Stomach (tissue), 9 donors: ENCODE results near the gene FHL2. TPM values are rescaled to one million over a fixed set of nuclear protein-coding genes. Genes with fewer than 3 reads are reported as not detected.

Experiments
- DNase-seq, 2 donors: peaks; one replicate each; pipeline versions ENCODE4 v3.0.0 to v3.0.0-alpha.2; 2013 to 2019
- H3K27ac ChIP-seq, 5 donors: fragments of 200-600 bp in 4 of 5; sonication (generic) in 4 of 5; one replicate each; pipeline ENCODE4 v1.5.1; 2013 to 2019; ENCODE audit warnings: mild to moderate bottlenecking in 1 of 5, moderate library complexity in 1 of 5
- H3K27me3 ChIP-seq, 3 donors: fragments of 200-600 bp; sonication (generic); one replicate each; pipeline ENCODE4 v1.5.1; 2017 to 2019; ENCODE audit warnings: mixed run types in 1 of 3
- H3K36me3 ChIP-seq, 4 donors: fragments of 200-600 bp; sonication (generic); 1 replicate in 3 of 4; 2 replicates in 1 of 4; pipeline ENCODE4 v1.5.1; 2016 to 2019
- H3K4me1 ChIP-seq, 4 donors: fragments of 200-600 bp; sonication (generic); one replicate each; pipeline ENCODE4 v1.5.1; 2016 to 2019
- H3K4me3 ChIP-seq, 4 donors: fragments of 200-600 bp; sonication (generic) in 3 of 4; one replicate each; pipeline ENCODE4 v1.5.1; 2016 to 2019; ENCODE audit warnings: mild to moderate bottlenecking in 1 of 4
- H3K9me3 ChIP-seq, 4 donors: fragments of 200-600 bp; sonication (generic); one replicate each; pipeline ENCODE4 v1.5.1; 2016 to 2019
- CTCF ChIP-seq, 7 experiments: fragments of 450-650 bp in 4 of 7; fragments of 200-600 bp in 3 of 7; sonication (generic) in 3 of 7; IDR thresholded peaks; one replicate each; pipeline ENCODE4 v1.5.1; 2016 to 2019; ENCODE audit warnings: antibody characterized with exemption in 7 of 7, control low read depth in 2 of 7, mild to moderate bottlenecking in 1 of 7
- EP300 ChIP-seq: sonication (generic); formaldehyde crosslinking; IDR thresholded peaks from one replicate; pipeline ENCODE4 v1.6.1; 2017; ENCODE audit warnings: antibody characterized with exemption
- POLR2A ChIP-seq, 4 donors: fragments of 450-650 bp; IDR thresholded peaks; one replicate each; pipeline ENCODE4 v1.6.1; 2016; ENCODE audit warnings: antibody characterized with exemption in 4 of 4, control low read depth in 2 of 4, mild to moderate bottlenecking in 1 of 4, moderate library complexity in 1 of 4
- POLR2AphosphoS5 ChIP-seq, 3 donors: sonication (generic); formaldehyde crosslinking; IDR thresholded peaks; one replicate each; pipeline ENCODE4 v1.6.1; 2016; ENCODE audit warnings: antibody characterized with exemption in 3 of 3
- WGBS, 5 donors: extraction: QIAGEN DNeasy Blood & Tissue Kit in 3 of 5; methylation state at CpG; one replicate each; pipeline versions ENCODE4 v1.1.5 to v1.1.7; 2013 to 2018; 5-methylcytosine and 5-hydroxymethylcytosine counted together
- intact Hi-C: fragments of 100-400 bp; cut with DNase I; formaldehyde crosslinking; loops from one replicate; pipeline ENCODE4 v1.15.1; 2023; ENCODE audit warnings: low total_unique reads
- polyA plus RNA-seq, 3 donors: library from polyadenylated mRNA; stranded (reverse); fragments of 200-250 nt; gene quantifications; one replicate each; pipeline ENCODE4 v1.2.3, GENCODE V29; 2013
- total RNA-seq, 5 donors: library from RNA; depleted of rRNA; stranded (reverse); fragments of >200 nt; gene quantifications; one replicate each; pipeline versions ENCODE4 v1.1.0 to v1.2.3, GENCODE V29; 2014 to 2016
- donor health status: healthy with polysubstance abuse.
- donor health status: Bipolar disorder and iron deficiency.
- donor health status: healthy.

Gene FHL2
- total and polyA plus RNA-seq, 8 donors = 42.3 to 240 (median 61.9) TPM

DNA sequence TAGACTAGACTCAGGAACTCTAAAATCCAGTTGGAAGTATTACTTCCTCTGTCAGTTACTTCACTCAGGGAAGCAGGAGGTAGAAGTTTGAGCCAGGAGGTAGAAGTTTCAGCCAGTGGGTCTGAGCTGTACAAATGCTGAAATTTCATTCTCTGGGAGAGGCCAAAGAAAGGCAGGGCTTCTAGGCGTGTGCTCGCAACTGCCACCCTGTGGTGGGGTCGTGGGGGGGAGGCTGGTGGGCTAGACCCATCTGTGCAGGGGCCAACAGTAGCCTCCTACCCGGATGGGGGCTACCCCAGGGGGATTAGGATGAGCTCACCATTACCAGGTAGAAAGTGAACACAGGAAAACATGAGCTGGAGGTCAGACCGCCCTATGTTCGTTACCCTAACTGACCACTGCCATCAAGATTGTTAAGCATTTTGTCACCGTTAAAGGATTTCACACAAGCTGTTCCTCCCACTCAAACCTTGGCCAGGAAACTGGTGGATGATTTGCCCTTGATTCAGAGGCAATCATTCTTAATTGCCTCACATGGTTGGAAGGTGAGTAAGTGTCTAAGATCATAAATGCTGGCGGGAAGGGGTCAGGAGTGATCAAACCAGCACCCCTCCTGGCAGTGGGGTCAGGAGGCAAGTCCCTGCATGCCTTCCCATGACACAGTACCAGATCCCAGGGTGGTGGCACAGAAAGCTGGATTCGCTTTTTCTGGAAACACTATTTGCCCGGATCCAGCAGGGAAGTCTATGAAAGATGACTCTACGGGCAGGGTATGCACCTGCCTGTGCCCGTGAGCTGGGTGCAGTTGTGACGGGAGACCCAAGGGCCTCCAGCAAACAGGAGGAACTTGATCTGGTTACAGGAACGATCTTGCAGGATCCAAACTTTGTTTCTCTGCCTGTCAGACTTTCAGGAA is 5.2 kb upstream of the FHL2 start:
- Histone ChIP-seq H3K9me3 (no peaks in the 10 kb centered on the region), H3K27ac (peak overlapping the region in 4 of 5 donors; percentile 38 to 67 (median 60)), H3K4me1 (peaks cover 16 to 22% (median 19%) of the 10 kb centered on the region in 4 donors), H3K36me3 (no peaks in the 10 kb centered on the region), H3K4me3 (no peak overlapping the region), H3K27me3 (peaks cover 0 to 12% (median 2%) of the 10 kb centered on the region in 3 donors)
- DNase-seq = no peak
- 55 to 69% (median 65%) methylated on average over 10 to 14 of the region's 14 CpGs for WGBS, 5 donors
- intact Hi-C loops = no loop called here
- peak in 1 of 3 donors; percentile 84 for TF ChIP-seq POLR2AphosphoS5 (IDR thresholded peaks at IDR 0.05)
- no peak for TF ChIP-seq POLR2A (IDR thresholded peaks at IDR 0.05)

DNA sequence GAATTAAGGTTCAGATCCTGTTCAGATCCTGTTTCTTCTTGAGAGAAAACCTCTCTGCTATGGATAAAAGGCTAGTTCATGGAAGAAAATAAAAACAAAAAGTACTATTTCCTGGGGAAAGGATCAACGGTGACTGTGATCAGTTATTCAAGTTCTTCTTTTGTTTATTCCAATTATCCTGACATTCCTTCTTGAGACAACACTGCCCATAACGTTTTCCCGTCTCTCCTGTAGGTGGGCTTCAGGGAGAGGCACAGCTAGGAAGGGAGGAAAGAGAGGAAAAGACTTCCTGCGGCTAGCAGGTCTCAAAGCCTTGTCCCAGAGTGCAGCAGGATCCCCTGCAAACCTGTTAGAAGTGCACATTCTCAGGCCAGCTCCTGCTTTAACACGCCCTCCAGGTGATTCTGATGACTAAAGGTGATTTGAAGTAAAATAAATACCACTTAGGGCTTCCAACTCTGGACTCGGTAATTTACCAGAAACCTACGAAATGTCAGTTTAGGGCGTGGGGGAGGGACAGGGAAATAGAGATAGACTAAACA is 4.5 kb upstream of the FHL2 start:
- TF ChIP-seq POLR2A (IDR thresholded peaks at IDR 0.05) = no peak
- TF ChIP-seq EP300 = no peak
- no peak for TF ChIP-seq CTCF (IDR thresholded peaks at IDR 0.05)
- TF ChIP-seq POLR2AphosphoS5 (IDR thresholded peaks at IDR 0.05) = no peak
- Histone ChIP-seq H3K4me3 (no peak overlapping the region), H3K27ac (peak overlapping the region in 4 of 5 donors; percentile 38 to 67 (median 60)), H3K36me3 (no peaks in the 10 kb centered on the region), H3K4me1 (peaks cover 17 to 26% (median 25%) of the 10 kb centered on the region in 4 donors), H3K27me3 (peaks cover 0 to 20% (median 9%) of the 10 kb centered on the region in 3 donors), H3K9me3 (no peaks in the 10 kb centered on the region)
- 38 to 63% (median 43%) methylated on average over 8 of the region's 8 CpGs for whole genome bisulfite sequencing, 5 donors
- intact Hi-C loops = no loop called here
- no peak for DNase-seq

- Histone ChIP-seq H3K4me1 (peaks cover 17 to 28% (median 27%) of the 10 kb centered on the region in 4 donors), H3K36me3 (no peaks in the 10 kb centered on the region), H3K27ac (peak overlapping the region in 2 of 5 donors; percentile 38 to 53), H3K4me3 (no peak overlapping the region), H3K9me3 (no peaks in the 10 kb centered on the region), H3K27me3 (peaks cover 0 to 25% (median 11%) of the 10 kb centered on the region in 3 donors)
- intact Hi-C loops = no loop called here
- TF ChIP-seq CTCF (IDR thresholded peaks at IDR 0.05) = no peak
- no peak for TF ChIP-seq POLR2A (IDR thresholded peaks at IDR 0.05)
- no peak for TF ChIP-seq POLR2AphosphoS5 (IDR thresholded peaks at IDR 0.05)
- TF ChIP-seq EP300 = no peak
- no peak for DNase-seq
- 94 to 98% (median 96%) methylated on average over 2 of the region's 2 CpGs for WGBS, 5 donors
Measured at GRCh38 chr2:105402809-105403208, 4.0 kb upstream of the FHL2 start.

DNA sequence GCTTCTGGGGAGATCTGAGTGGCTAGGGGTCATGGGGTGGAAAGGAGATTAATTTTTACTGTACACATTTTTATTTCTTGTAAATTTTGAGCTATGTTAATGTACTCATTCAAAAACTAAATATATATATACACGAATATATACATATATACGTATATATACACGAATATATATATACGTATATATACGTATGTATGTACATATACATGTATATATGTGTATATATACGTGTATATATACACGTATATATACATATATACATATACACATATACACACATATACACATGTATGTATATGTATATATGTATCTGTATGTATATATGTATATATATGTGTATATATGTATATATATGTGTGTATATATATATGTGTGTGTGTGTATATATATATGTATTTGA is 3.0 kb upstream of the FHL2 start:
- Histone ChIP-seq H3K4me3 (no peak overlapping the region), H3K27ac (no peak overlapping the region), H3K36me3 (no peaks in the 10 kb centered on the region), H3K27me3 (peaks cover 0 to 31% (median 11%) of the 10 kb centered on the region in 3 donors), H3K4me1 (peaks cover 17 to 28% (median 27%) of the 10 kb centered on the region in 4 donors), H3K9me3 (no peaks in the 10 kb centered on the region)
- DNase-seq = no peak
- TF ChIP-seq POLR2AphosphoS5 (IDR thresholded peaks at IDR 0.05) (no peak), POLR2A (IDR thresholded peaks at IDR 0.05) (no peak), CTCF (IDR thresholded peaks at IDR 0.05) (no peak), EP300 (no peak)
- WGBS, 5 donors = 90 to 96% (median 93%) methylated on average over 7 of the region's 7 CpGs
- intact Hi-C loops = no loop called here
